ENCODE results near the gene GEMIN4.
"Not testable (repeated sequence)": the region's sequence is repeated elsewhere in the genome, so short reads cannot be mapped to it uniquely, and the experiment has no call there.

Gene GEMIN4

DNA sequence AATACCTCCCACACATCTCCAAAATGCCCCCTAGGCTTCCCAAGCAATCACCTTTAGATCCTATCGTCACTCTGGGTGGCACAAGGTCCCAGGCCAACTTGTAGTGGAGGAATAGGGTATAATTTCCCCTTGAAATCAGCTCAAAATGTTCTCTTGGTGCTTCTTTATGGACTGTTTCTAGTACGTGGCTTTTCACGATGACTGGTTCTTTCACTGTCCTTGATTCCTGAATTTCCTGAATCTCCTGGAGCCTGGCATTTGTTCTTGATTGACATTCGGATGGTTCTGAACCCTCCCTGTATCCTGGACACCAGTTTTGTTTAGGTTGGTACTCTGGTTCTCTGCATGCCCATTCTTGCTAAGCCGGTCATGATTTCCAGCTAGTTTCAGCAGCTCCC is 30.5 kb downstream of the GEMIN4 start:
- H3K4me1 Mint-ChIP-seq, result peaks cover 4 to 7% of the 10 kb centered on the region in 2 donors
- no peak for DNase-seq
- peaks cover 0 to 3% of the 10 kb centered on the region in 2 donors for H3K27me3 Mint-ChIP-seq
- no peak for ATAC-seq (replicated peaks)
- H3K36me3 Mint-ChIP-seq, result peaks cover 7 to 10% of the 10 kb centered on the region in 2 donors
- H3K27ac Mint-ChIP-seq, result no peak overlapping the region
- no peak overlapping the region for H3K4me3 Mint-ChIP-seq
- no peaks in the 10 kb centered on the region for H3K9me3 Mint-ChIP-seq

DNA sequence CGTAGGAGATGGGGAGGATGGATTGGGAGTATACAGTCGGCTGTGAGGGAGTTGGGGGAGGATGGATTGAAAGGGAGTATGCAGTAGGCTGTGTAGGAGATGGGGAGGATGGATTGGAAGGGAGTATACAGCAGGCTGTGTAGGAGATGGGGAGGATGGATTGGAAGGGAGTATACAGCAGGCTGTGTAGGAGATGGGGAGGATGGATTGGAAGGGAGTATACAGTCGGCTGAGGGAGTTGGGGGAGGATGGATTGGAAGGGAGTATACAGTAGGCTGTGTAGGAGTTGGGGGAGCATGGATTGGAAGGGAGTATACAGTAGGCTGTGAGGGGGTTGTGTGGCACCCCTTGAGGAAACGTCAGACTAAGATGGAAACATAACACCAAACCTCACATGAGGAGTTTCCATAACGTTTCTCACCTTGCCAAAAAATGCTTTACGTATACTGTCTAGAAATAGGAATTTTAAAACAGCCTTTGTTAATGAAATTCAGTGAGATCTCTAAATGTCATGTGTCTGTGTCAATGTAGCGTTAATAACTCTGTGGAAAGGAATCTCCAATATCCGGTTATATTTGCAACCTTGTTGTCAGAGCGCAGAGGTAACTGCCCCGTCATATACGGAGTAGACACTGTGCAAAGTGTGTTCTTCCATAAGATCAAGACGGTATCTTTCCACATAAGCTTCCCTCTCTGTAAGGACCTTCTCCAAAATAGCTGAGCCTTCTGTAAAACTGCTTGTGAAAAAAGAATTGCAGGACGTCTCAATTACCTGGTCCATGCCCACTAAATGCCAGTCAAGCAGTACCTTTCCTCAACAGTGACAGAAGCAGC is 31.1 kb downstream of the GEMIN4 start:
- ATAC-seq (replicated peaks) (no peak), DNase-seq (no peak)
- peaks cover 0 to 3% of the 10 kb centered on the region in 2 donors for H3K27me3 Mint-ChIP-seq
- no peak overlapping the region for H3K27ac Mint-ChIP-seq
- no peak overlapping the region for H3K4me3 Mint-ChIP-seq
- H3K9me3 Mint-ChIP-seq, result no peaks in the 10 kb centered on the region
- H3K36me3 Mint-ChIP-seq, result peaks cover 7 to 10% of the 10 kb centered on the region in 2 donors
- H3K4me1 Mint-ChIP-seq, result peaks cover 4 to 7% of the 10 kb centered on the region in 2 donors

DNA sequence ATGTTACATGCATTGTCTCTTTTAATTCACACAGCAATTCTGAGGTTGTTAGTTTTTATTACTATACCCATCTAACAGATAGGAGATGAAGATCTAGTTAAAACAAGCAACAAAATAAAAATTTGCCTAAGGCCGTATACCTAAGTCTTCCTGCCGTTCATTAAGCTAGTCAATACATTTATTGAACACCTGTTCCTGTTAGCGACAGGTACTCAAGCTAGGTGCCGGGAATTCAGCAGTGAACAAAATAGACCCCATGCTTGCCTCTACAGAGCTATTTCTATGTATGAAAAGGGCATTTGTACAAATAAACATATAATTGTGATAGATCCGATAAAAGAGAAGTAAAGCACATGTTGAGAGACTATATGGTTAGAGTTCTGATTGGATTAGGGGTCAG is 34.0 kb downstream of the GEMIN4 start:
- H3K4me1 Mint-ChIP-seq, result peaks cover 13 to 23% of the 10 kb centered on the region in 2 donors
- no peaks in the 10 kb centered on the region for H3K9me3 Mint-ChIP-seq
- DNase-seq, result no peak
- no peak for ATAC-seq (replicated peaks)
- H3K27ac Mint-ChIP-seq, result no peak overlapping the region
- peaks cover 13 to 17% of the 10 kb centered on the region in 2 donors for H3K36me3 Mint-ChIP-seq
- H3K4me3 Mint-ChIP-seq, result no peak overlapping the region
- H3K27me3 Mint-ChIP-seq, result no peaks in the 10 kb centered on the region

DNA sequence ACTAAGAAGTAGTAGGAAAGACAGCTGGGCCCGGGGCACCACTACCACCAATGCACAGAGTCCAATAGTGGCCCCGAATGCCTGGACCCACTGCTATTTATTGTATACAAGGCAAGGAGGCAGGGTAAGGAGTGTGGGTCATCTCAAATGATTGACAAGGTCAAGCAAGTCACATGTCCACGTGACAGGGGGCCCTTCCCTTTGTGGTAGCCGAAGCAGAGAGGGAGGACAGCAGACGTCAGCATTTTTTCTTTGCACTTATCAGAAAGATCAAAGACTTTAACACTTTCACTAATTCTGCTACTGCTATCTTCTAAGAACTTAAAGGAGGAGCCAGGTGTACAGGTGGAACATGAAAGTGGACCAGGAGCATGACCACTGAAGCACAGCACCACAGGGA is 43.9 kb downstream of the GEMIN4 start:
- DNase-seq, result no peak
- H3K27ac Mint-ChIP-seq, result no peak overlapping the region
- H3K4me3 Mint-ChIP-seq, result no peak overlapping the region
- ATAC-seq (replicated peaks), result no peak
- H3K9me3 Mint-ChIP-seq, result no peaks in the 10 kb centered on the region
- peaks cover 16 to 39% of the 10 kb centered on the region in 2 donors for H3K4me1 Mint-ChIP-seq
- H3K36me3 Mint-ChIP-seq, result peaks cover 21 to 45% of the 10 kb centered on the region in 2 donors
- no peaks in the 10 kb centered on the region for H3K27me3 Mint-ChIP-seq

DNA sequence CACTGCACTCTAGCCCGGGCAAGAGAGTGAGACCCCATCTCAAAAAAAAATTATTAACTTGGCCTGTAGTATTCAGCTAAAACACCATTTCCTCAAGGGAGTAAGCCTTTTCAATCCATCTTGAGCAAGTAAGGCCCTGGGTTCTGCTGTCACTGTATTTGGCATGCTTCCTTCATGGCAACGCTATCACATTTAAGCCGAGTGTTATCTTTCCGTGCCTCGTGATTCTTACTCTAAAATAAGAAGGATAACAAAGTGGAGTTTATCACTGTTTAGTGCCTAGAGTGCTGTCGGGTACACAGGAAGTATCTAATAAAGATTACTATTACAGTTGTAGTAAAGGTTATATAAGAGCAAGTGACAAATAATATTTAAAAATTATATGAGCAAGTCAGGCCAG is 46.2 kb downstream of the GEMIN4 start:
- ATAC-seq (replicated peaks) (no peak), DNase-seq (no peak)
- H3K4me1 Mint-ChIP-seq, result peaks cover 10 to 28% of the 10 kb centered on the region in 2 donors
- no peaks in the 10 kb centered on the region for H3K27me3 Mint-ChIP-seq
- H3K36me3 Mint-ChIP-seq, result peaks cover 21 to 44% of the 10 kb centered on the region in 2 donors
- no peak overlapping the region for H3K27ac Mint-ChIP-seq
- H3K9me3 Mint-ChIP-seq, result no peaks in the 10 kb centered on the region
- H3K4me3 Mint-ChIP-seq, result no peak overlapping the region

DNA sequence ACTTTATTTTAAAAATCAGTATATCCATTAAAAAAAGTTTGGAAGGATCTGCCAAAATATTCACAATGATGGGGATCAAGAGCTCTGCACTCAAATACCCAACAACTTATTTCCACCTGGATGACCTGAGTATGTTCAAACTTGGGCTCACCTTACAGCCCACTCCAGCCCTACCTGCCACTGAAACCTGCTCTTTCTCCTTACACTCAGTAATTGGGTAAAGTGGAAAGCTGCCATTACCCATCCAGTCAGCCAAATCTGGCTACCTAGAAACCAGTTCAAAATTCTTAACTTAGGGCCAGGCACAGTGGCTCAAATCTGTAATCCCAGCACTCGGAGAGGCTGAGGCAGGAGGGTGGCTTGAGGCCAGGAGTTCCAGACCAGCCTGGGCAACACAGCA is 47.1 kb downstream of the GEMIN4 start:
- peaks cover 21 to 44% of the 10 kb centered on the region in 2 donors for H3K36me3 Mint-ChIP-seq
- ATAC-seq (replicated peaks), result no peak
- no peaks in the 10 kb centered on the region for H3K27me3 Mint-ChIP-seq
- no peaks in the 10 kb centered on the region for H3K9me3 Mint-ChIP-seq
- H3K4me3 Mint-ChIP-seq, result no peak overlapping the region
- peaks cover 11 to 28% of the 10 kb centered on the region in 2 donors for H3K4me1 Mint-ChIP-seq
- DNase-seq, result no peak
- H3K27ac Mint-ChIP-seq, result no peak overlapping the region

DNA sequence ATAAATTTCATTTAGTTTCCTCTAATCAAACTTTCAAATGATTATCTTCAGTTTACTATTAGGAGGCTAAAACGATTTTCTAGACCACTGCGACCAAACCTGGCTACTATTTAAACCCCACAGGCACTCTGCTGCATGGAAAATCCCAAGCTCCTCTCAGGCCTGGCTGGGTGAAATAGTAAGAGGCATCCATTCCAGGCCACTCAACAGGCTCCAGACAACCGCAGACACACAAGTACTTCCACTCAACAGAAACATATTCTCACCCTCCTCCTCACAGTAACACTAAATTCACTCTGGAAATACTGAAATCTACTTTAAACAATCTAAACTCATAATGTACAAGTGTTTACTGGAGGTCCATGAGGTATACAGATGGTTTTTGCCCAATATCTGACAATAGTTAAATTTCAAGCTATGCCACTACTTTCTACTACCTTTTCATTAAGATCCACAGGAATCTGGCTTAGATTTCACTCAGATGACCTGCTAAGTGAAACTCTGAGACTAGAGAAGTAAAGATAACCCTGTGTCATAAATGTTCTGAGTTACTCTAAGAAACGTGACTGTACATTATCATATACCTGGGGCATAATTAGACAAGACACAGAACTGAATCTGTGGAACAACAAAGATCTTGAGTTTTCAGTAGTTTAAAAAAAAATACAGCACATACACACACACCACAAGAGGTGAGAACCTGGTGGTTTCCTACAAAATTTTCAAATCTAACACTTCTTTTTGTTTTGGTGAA is 47.8 kb downstream of the GEMIN4 start:
- Mint-ChIP-seq H3K27ac (no peak overlapping the region), H3K4me1 (peaks cover 11 to 22% of the 10 kb centered on the region in 2 donors), H3K9me3 (no peaks in the 10 kb centered on the region), H3K36me3 (peaks cover 15 to 41% of the 10 kb centered on the region in 2 donors), H3K27me3 (no peaks in the 10 kb centered on the region), H3K4me3 (no peak overlapping the region)
- ATAC-seq (replicated peaks) (no peak), DNase-seq (no peak)

DNA sequence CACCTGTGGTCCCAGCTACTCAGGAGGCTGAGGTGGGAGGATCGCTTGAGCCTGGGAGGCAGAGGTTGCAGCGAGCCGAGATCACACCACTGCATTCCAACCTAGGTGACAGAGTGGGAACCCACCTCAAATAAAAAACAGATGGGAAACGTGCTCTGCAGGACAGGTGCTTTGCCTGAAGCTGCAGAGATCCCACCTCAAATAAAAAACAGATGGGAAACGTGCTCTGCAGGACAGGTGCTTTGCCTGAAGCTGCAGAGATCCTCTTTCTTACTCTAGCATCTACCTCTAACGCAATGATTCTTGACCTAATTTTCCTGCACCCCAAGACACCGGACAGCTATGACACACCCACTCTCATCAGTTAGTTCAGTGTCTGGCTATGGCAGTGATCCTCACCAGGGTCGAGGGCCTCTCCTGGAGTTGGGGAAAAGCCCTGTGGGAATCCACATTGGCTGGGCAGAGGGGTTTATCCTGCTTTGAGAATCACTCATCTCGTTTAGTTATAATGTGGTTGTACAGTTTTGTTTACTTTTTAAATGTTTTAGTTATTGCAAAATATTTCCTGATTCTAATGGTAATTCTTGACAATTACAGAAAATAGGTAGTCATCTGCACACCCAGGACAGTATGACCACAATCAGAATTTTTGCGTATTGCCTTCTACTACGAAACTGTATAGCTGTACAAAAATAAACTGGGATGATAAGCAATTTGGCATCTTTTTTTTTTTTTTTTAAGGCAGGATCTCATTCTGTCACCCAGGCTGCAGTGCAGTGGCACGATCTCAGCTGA is 48.8 kb downstream of the GEMIN4 start:
- H3K4me1 Mint-ChIP-seq, result peaks cover 6 to 13% of the 10 kb centered on the region in 2 donors
- H3K9me3 Mint-ChIP-seq, result no peaks in the 10 kb centered on the region
- no peak overlapping the region for H3K4me3 Mint-ChIP-seq
- peaks cover 14 to 35% of the 10 kb centered on the region in 2 donors for H3K36me3 Mint-ChIP-seq
- no peak for ATAC-seq (replicated peaks)
- DNase-seq, result no peak
- H3K27ac Mint-ChIP-seq, result no peak overlapping the region
- no peaks in the 10 kb centered on the region for H3K27me3 Mint-ChIP-seq

DNA sequence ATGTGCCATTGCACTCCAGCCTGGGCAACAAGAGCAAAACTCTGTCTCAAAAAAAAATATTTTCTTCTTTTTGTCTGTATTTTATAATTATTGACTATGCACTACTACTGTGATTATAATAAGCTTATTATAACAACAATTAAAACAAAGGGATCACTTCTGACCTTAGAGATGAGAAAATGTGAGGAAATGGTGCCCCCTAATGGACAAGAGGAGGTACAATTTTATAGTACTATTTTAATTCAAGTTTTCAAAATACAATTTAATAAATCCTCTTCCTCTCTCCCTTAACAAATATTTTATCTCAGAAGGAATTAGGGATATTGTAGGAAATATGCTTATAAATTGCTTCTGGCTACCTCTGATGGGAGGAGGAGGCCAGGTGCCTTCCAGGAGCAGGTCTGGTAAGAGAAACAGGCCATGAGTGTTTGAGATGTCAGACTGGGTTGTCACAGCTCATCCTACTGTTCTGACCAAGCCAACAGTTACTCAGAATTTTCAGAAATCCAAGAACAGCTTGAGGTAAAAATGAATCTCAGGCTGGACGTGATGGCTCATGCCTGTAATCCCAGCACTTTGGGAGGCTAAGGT is 51.5 kb downstream of the GEMIN4 start:
- H3K4me1 Mint-ChIP-seq, result peaks cover 3 to 7% of the 10 kb centered on the region in 2 donors
- H3K27ac Mint-ChIP-seq, result no peak overlapping the region
- H3K27me3 Mint-ChIP-seq, result no peaks in the 10 kb centered on the region
- DNase-seq (no peak), ATAC-seq (replicated peaks) (peak in 1 of 2 donors; percentile 33)
- H3K9me3 Mint-ChIP-seq, result no peaks in the 10 kb centered on the region
- H3K4me3 Mint-ChIP-seq, result no peak overlapping the region
- H3K36me3 Mint-ChIP-seq, result peaks cover 24 to 36% of the 10 kb centered on the region in 2 donors

DNA sequence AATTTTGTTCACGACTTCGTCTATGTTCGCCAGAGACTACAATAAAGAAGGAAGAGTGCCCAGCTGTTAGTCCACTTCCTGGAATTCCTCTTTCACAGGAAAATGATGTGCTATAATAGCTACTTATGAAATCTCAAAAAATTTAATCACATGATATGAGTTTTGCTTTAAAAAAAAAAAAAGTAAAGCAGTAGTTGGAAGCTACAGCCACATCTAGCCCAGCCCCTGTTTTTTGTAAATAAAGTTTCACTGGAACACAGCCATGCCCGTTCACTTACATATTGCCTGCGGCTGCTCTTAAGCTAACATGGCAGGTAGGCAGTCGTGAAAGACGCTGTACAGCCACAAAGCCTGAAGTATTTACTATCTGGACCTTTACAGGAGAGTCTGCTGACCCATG is 52.7 kb downstream of the GEMIN4 start:
- Mint-ChIP-seq H3K27ac (no peak overlapping the region), H3K4me1 (peaks cover 0 to 1% of the 10 kb centered on the region in 2 donors), H3K9me3 (no peaks in the 10 kb centered on the region), H3K36me3 (peaks cover 29 to 40% of the 10 kb centered on the region in 2 donors), H3K4me3 (no peak overlapping the region), H3K27me3 (no peaks in the 10 kb centered on the region)
- ATAC-seq (replicated peaks) (no peak), DNase-seq (no peak)

DNA sequence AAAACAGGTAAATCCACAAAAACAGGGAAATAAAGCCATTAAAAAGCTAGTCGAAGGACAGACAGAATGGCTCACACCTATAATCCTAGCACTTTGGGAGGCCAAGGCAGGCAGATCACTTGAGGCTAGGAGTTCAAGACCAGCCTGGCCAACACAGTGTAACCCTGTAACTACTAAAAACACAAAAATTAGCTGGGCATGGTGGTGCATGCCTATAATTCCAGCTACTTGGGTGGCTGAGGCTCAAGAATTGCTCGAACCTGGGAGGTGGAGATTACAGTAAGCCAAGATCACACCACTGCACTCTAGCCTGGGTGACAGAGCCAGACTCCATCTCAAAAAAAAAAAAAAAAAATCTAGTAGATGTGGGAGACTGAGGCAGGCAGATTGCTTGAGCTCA is 54.0 kb downstream of the GEMIN4 start:
- H3K27ac Mint-ChIP-seq; H3K4me3 Mint-ChIP-seq; H3K4me1 Mint-ChIP-seq; ATAC-seq (replicated peaks); DNase-seq; H3K27me3 Mint-ChIP-seq; H3K9me3 Mint-ChIP-seq: not testable (repeated sequence)
- H3K36me3 Mint-ChIP-seq, result peaks cover 27 to 39% of the 10 kb centered on the region in 2 donors

DNA sequence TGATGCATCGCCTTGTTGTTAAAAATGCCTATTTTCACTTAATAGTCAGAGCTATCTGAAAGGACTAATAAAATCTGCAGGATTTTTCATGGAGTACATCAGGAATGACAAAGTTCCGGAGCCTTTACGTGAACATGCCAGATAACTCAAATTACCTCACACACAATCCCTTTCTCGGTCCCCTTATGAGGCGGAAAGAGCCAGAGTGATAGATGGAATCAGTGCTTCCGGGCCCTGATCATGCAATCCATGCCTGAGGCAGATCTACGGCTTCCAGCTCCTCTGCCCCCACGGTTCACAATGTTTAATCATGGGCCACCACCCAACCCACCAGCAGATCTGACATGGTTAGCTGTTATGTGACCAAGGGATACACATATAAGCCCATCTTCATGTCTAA is 54.4 kb downstream of the GEMIN4 start:
- Mint-ChIP-seq H3K4me3 (no peak overlapping the region), H3K36me3 (peaks cover 30 to 40% of the 10 kb centered on the region in 2 donors), H3K27ac (no peak overlapping the region)

DNA sequence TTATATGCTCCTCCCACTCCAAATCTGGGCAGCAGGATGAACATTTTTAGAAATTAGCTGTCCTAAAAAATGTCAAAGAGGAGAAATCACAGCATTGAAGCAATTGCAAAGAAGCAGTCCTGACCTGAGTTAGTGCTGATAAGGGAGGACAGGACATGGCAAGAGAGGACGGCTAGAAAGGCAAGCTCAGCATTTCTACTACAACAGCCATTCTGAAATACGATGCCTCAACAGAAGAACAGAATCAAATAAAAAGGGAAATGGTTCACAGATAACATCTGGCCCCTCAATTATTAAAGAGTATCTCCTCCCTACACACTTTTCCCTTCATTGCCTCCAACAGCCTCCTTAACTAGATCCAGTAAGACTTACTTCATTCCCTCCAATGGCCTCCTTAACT is 55.7 kb downstream of the GEMIN4 start:
- Mint-ChIP-seq H3K9me3 (no peaks in the 10 kb centered on the region), H3K4me1 (peaks cover 0 to 1% of the 10 kb centered on the region in 2 donors), H3K27me3 (no peaks in the 10 kb centered on the region), H3K4me3 (no peak overlapping the region), H3K36me3 (peaks cover 37 to 43% of the 10 kb centered on the region in 2 donors), H3K27ac (no peak overlapping the region)
- DNase-seq, result no peak
- no peak for ATAC-seq (replicated peaks)

More for the DNA sequence above, 54.4 kb downstream of the GEMIN4 start:
- Mint-ChIP-seq H3K27me3 (no peaks in the 10 kb centered on the region), H3K4me1 (peaks cover 0 to 1% of the 10 kb centered on the region in 2 donors), H3K9me3 (no peaks in the 10 kb centered on the region)
- DNase-seq (no peak), ATAC-seq (replicated peaks) (no peak)
